BJ (cell line): Measurements from ENCODE around the gene SYS1. TPM values are rescaled to one million over a fixed set of nuclear protein-coding genes. Genes with fewer than 3 reads are reported as not detected.
A peak's percentile ranks its signal among the peaks of the same experiment; 100 is the strongest.

ENCODE experiments used
- CTCF ChIA-PET: fragments of 350-600 bp; formaldehyde crosslinking; extraction: SDS; loops from one replicate; lab custom pipeline; 2021; ENCODE audit warnings: antibody characterized with exemption, inconsistent platforms; lab: Yijun Ruan, JAX
- POLR2A ChIA-PET: fragments of 300-600 bp; sonication (Branson Sonifier 250); formaldehyde crosslinking; extraction: SDS; loops from one replicate; lab custom pipeline; 2021; ENCODE audit warnings: antibody characterized with exemption; lab: Charles Lee
- DNase-seq: peaks from one replicate; pipeline ENCODE4 v3.0.0-alpha.2; 2011; ENCODE audit warnings: low read depth
- H3K27me3 ChIP-seq: 2 replicates; pipeline ENCODE4 v1.6.0; 2011; ENCODE audit warnings: low read length; ENCODE audit not compliant: control insufficient read depth, insufficient read depth
- H3K36me3 ChIP-seq: 2 replicates; pipeline ENCODE4 v1.5.1; 2011; ENCODE audit warnings: low read length; ENCODE audit not compliant: control insufficient read depth, insufficient read depth
- H3K4me3 ChIP-seq: 2 replicates; pipeline ENCODE4 v1.5.1; 2011; ENCODE audit warnings: low read depth, mild to moderate bottlenecking, control low read depth, low read length
- polyA plus RNA-seq: library from polyadenylated mRNA; depleted of rRNA; stranded (reverse); fragments of >200 nt; gene quantifications from 2 replicates; pipeline ENCODE4 v1.2.3, GENCODE V29; 2011
- TF ChIP-seq, protein P1 (sequence below): IDR thresholded peaks from 2 replicates; pipeline ENCODE4 v1.5.1; 2011; ENCODE audit warnings: low read depth, mild to moderate bottlenecking, control low read depth, inconsistent platforms, low read length, moderate library complexity; ENCODE audit not compliant: insufficient read depth

The SYS1 gene
- polyA plus RNA-seq, 1 experiment: 71.4 TPM

DNA sequence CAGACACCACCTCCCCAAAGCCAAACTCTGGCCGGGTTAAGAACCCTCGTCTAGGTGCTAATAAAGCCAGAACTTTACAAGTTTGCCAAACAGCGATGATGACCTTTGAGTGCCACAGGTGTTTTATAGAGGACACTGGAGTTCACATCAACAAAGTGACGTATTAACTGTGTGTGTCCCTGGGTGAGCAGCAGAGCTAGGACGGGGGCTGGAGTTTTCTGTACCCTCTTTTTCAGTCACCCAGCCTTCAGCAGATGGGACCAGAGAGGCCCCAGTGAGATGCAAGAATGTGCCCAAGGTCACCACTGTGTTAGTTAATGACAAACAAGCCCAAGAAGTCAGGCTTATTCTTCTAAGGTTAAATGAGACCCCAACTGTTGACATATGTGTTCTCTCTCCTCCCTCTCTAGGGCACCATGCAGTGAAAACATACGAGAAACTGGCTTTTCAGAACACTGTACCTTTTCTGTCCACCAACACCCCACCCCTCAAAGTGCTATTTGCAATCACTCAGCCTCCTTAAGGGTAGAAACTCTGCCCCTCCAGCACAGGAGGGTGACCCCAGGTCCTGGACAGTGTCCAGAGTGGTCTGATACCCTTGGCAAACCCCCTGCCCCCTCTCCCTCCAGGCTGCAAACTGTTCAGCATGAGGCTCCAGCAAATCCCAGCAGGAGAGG, 20.0 kb upstream of the SYS1 start:
- peaks cover 16% of the 10 kb centered on the region for H3K36me3 ChIP-seq
- POLR2A ChIA-PET: no interaction called here
- peak overlapping the region; percentile 1; the same call in 1 of the 2 replicates for H3K4me3 ChIP-seq
- H3K27me3 ChIP-seq: no peaks in the 10 kb centered on the region
- no peak for DNase-seq
- CTCF ChIA-PET: interaction anchor here (1.5 kb wide), 1 partner anchor 22 kb away, joined by 4 read pairs; no protein-coding TSS in a partner anchor
- TF ChIP-seq, protein P1, sequence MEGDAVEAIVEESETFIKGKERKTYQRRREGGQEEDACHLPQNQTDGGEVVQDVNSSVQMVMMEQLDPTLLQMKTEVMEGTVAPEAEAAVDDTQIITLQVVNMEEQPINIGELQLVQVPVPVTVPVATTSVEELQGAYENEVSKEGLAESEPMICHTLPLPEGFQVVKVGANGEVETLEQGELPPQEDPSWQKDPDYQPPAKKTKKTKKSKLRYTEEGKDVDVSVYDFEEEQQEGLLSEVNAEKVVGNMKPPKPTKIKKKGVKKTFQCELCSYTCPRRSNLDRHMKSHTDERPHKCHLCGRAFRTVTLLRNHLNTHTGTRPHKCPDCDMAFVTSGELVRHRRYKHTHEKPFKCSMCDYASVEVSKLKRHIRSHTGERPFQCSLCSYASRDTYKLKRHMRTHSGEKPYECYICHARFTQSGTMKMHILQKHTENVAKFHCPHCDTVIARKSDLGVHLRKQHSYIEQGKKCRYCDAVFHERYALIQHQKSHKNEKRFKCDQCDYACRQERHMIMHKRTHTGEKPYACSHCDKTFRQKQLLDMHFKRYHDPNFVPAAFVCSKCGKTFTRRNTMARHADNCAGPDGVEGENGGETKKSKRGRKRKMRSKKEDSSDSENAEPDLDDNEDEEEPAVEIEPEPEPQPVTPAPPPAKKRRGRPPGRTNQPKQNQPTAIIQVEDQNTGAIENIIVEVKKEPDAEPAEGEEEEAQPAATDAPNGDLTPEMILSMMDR: no peak

DNA sequence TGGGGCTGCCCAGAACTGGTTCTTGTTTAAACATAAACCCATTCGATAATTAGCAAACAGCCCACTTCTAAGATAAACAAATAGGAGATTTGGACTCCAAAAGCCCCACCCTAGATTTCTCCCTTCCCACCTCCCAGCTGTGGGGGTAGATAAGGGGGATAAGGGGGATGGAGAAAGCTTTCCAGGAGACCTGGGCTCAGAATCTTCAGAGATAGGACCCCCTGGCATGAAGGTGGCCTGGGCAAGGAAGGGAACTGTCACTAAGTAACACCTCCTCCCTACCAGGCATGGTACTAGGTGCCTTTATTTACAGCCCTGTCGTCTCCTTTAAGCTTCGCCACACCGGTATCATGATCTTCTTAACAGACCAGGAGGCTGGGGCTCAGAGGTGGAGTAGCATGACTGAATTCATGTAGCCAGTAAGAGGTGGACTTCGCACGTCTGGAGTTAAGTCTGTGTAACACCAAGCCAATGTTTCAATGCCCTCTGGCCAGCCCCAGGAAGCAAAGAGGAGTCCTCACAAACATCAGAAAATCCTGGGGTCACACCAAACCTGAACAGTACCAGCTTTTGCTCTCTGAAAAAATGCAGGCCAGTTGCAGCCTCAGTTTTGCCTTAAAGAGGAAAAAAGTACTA, 19.3 kb upstream of the SYS1 start:
- TF ChIP-seq, protein P1: no peak
- Histone ChIP-seq H3K4me3 (peak overlapping the region; percentile 1; the same call in 1 of the 2 replicates), H3K27me3 (no peaks in the 10 kb centered on the region), H3K36me3 (peaks cover 16% of the 10 kb centered on the region)
- CTCF ChIA-PET: interaction anchor here (1.2 to 2.1 kb wide), 3 partner anchors 19 to 428 kb away, joined by 5 to 8 read pairs (median 8); partner anchors contain the start of gene SYS1
- no peak for DNase-seq
- POLR2A ChIA-PET: interaction anchor here (0.8 to 1.0 kb wide), 2 partner anchors 17 to 436 kb away, joined by 3 to 12 read pairs; no protein-coding TSS in a partner anchor

DNA sequence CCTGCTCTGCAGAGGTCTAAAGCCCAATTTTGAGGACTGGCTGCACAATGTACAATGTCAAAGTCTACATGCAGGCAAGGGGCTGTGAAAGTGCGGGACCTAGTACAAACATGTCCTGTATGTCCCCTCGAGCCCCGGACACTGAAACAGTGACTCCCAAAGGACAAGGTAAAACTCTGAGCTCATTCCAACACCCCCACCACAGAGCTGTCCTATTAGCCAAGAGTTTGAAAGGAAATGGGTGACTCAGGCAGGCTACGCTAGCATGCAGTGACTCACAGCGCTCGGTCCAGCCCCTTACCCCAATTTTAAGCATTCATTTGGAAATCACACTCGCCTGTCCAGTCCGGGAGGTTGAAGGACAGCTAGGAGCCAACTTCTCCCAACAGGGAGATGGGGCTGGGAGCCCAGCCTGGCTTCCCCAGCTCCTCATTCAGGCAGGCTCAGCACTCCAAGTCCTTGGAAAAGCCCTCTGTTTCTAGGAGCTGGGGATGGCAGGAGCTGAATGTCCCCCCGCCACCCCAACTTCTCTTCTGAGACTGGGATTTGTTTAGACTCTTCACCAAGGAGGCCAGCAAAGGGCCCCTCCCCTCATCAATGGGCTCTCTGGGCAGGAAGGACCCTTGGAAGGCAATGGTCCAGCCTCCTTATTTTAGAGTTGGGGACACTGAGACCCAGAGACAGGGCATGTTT, 18.6 kb upstream of the SYS1 start:
- POLR2A ChIA-PET: interaction anchor here (0.8 to 1.0 kb wide), 2 partner anchors 18 to 435 kb away, joined by 3 to 12 read pairs; no protein-coding TSS in a partner anchor
- TF ChIP-seq, protein P1: no peak
- peaks cover 14% of the 10 kb centered on the region for H3K36me3 ChIP-seq
- peak overlapping the region; percentile 19 for H3K4me3 ChIP-seq
- no peaks in the 10 kb centered on the region for H3K27me3 ChIP-seq
- peak; percentile 73 for DNase-seq
- CTCF ChIA-PET: interaction anchor here (0.6 to 2.1 kb wide), 6 partner anchors 12 to 427 kb away, joined by 3 to 8 read pairs (median 4); partner anchors contain the start of gene SYS1

- Histone ChIP-seq H3K27me3 (no peaks in the 10 kb centered on the region), H3K4me3 (peak overlapping the region; percentile 62), H3K36me3 (peaks cover 8% of the 10 kb centered on the region)
- ChIA-PET CTCF (interaction anchor here (0.5 to 2.1 kb wide), 7 partner anchors 13 to 426 kb away, joined by 3 to 8 read pairs (median 4); partner anchors contain the start of gene SYS1), POLR2A (interaction anchor here (2.5 kb wide), 1 partner anchor 8 kb away, joined by 8 read pairs; no protein-coding TSS in a partner anchor)
- DNase-seq: no peak
- TF ChIP-seq, protein P1: no peak
Measured at GRCh38 chr20:45345104-45345936, 17.6 kb upstream of the SYS1 start.
